ENCODE results near the gene CNOT3. TPM values are rescaled to one million over a fixed set of nuclear protein-coding genes. Genes with fewer than 3 reads are reported as not detected.

The CNOT3 gene
- total and polyA plus RNA-seq, 9 of the 15 experiments (the other 6 are each of a cell fraction or from before 2014, with no cell fraction given), result 0.27 to 60.4 (median 9.9) TPM

- TF ChIP-seq HSF4 (CRISPR knock-in tag; IDR thresholded peaks at IDR 0.05; ENCODE audit: borderline replicate concordance) (peak; percentile 27; the same call in 1 of the 2 replicates), PTBP1 (IDR thresholded peaks at IDR 0.05; ENCODE audit: low read depth, low read length) (no peak), FOXA3 (CRISPR knock-in tag; conservative IDR thresholded peaks at IDR 0.05 in 1 of 2, IDR thresholded peaks at IDR 0.05 in 1 of 2) (no peak), NFE2L1 (tag; IDR thresholded peaks at IDR 0.05; ENCODE audit: borderline replicate concordance, low read depth) (no peak), SMAD1 (IDR thresholded peaks at IDR 0.05; ENCODE audit: low read depth, low read length, partially characterized antibody) (peak; percentile 16), SMARCC2 (IDR thresholded peaks at IDR 0.05; ENCODE audit: low read depth) (no peak), PHTF2 (CRISPR knock-in tag; IDR thresholded peaks at IDR 0.05) (no peak), TAF1 (IDR thresholded peaks at IDR 0.05; ENCODE audit: control insufficient read depth, extremely low read depth, insufficient read depth, low read length, severe bottlenecking) (peak; percentile 79), ZNF584 (CRISPR knock-in tag; IDR thresholded peaks at IDR 0.05; ENCODE audit: low read depth) (peak; percentile 72; the same call in 1 of the 2 replicates), HNRNPK (IDR thresholded peaks at IDR 0.05; ENCODE audit: low read depth, low read length, poor library complexity, severe bottlenecking) (no peak), GTF2A2 (tag; IDR thresholded peaks at IDR 0.05) (no peak), HMG20A (CRISPR knock-in tag; conservative IDR thresholded peaks at IDR 0.05) (no peak), TRIM28 (IDR thresholded peaks at IDR 0.05) (peak; percentile 66; the same call in 1 of the 2 replicates), SRSF9 (IDR thresholded peaks at IDR 0.05; ENCODE audit: borderline replicate concordance, low read depth, low read length) (no peak), IRF2 (CRISPR knock-in tag; IDR thresholded peaks at IDR 0.05) (no peak), ARHGAP35 (IDR thresholded peaks at IDR 0.05; ENCODE audit: partially characterized antibody) (no peak), TAF9B (IDR thresholded peaks at IDR 0.05; ENCODE audit: partially characterized antibody) (peak; percentile 85)
- TF ChIP-seq, protein P1, sequence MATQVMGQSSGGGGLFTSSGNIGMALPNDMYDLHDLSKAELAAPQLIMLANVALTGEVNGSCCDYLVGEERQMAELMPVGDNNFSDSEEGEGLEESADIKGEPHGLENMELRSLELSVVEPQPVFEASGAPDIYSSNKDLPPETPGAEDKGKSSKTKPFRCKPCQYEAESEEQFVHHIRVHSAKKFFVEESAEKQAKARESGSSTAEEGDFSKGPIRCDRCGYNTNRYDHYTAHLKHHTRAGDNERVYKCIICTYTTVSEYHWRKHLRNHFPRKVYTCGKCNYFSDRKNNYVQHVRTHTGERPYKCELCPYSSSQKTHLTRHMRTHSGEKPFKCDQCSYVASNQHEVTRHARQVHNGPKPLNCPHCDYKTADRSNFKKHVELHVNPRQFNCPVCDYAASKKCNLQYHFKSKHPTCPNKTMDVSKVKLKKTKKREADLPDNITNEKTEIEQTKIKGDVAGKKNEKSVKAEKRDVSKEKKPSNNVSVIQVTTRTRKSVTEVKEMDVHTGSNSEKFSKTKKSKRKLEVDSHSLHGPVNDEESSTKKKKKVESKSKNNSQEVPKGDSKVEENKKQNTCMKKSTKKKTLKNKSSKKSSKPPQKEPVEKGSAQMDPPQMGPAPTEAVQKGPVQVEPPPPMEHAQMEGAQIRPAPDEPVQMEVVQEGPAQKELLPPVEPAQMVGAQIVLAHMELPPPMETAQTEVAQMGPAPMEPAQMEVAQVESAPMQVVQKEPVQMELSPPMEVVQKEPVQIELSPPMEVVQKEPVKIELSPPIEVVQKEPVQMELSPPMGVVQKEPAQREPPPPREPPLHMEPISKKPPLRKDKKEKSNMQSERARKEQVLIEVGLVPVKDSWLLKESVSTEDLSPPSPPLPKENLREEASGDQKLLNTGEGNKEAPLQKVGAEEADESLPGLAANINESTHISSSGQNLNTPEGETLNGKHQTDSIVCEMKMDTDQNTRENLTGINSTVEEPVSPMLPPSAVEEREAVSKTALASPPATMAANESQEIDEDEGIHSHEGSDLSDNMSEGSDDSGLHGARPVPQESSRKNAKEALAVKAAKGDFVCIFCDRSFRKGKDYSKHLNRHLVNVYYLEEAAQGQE (IDR thresholded peaks at IDR 0.05; ENCODE audit: borderline replicate concordance), result no peak
- TF ChIP-seq, protein P1 (CRISPR knock-in tag; IDR thresholded peaks at IDR 0.05; ENCODE audit: low read depth), result peak; percentile 77
Observed at GRCh38 chr19:54115109-54116063, 22.2 kb upstream of the CNOT3 start, which contains the start of the genes PRPF31 and TFPT (continued).

Measured in K562 (cell line).